ENCODE data around the gene SAFB.

The SAFB gene

DNA sequence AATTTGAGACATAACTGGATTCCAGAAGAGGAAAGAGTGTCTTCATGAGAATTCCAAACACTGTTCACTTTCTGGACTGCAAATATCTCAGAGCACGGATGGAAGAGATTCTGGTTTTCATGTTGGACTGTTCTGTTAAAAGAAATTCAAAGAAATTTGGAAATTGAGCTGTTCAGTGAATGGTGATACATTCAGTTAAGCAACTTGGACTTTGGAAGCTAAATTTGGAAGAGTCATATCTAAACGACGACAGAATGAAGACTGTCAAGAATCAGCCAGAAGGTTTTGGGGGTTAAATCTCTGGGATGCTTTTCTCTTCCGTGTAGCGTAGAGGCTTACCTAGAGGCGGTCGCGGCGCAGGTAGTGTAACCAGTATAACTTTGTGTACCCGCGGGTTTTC lies 25.6 kb downstream of the SAFB start:
- TF ChIP-seq ZFX (IDR thresholded peaks at IDR 0.05): no peak
- TF ChIP-seq, protein P1, sequence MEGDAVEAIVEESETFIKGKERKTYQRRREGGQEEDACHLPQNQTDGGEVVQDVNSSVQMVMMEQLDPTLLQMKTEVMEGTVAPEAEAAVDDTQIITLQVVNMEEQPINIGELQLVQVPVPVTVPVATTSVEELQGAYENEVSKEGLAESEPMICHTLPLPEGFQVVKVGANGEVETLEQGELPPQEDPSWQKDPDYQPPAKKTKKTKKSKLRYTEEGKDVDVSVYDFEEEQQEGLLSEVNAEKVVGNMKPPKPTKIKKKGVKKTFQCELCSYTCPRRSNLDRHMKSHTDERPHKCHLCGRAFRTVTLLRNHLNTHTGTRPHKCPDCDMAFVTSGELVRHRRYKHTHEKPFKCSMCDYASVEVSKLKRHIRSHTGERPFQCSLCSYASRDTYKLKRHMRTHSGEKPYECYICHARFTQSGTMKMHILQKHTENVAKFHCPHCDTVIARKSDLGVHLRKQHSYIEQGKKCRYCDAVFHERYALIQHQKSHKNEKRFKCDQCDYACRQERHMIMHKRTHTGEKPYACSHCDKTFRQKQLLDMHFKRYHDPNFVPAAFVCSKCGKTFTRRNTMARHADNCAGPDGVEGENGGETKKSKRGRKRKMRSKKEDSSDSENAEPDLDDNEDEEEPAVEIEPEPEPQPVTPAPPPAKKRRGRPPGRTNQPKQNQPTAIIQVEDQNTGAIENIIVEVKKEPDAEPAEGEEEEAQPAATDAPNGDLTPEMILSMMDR (conservative IDR thresholded peaks at IDR 0.05): no peak
- H3K27ac ChIP-seq: no peak overlapping the region

DNA sequence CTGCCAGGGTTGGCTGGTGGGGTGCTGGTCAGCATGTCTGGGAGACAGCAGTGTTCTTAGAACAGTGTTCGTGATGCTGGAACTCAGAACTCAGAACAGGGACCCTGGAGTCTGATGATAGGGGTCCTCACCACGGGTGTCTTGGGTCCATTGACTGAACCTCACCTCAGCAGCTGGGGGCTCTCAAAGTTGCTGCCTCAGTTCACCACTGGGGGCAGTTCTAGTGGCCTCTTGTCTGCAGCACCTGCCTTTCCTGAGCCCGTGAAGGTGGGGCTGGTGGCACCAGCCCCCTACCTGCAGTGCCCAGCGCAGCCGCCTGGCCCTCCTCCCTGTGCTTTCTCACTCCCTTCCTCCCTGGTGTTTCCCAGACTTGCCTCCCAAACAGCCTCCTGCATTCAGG lies 28.5 kb downstream of the SAFB start:
- no peak for TF ChIP-seq ZFX (IDR thresholded peaks at IDR 0.05)
- TF ChIP-seq, protein P1 (conservative IDR thresholded peaks at IDR 0.05): no peak
- no peak overlapping the region for H3K27ac ChIP-seq

DNA sequence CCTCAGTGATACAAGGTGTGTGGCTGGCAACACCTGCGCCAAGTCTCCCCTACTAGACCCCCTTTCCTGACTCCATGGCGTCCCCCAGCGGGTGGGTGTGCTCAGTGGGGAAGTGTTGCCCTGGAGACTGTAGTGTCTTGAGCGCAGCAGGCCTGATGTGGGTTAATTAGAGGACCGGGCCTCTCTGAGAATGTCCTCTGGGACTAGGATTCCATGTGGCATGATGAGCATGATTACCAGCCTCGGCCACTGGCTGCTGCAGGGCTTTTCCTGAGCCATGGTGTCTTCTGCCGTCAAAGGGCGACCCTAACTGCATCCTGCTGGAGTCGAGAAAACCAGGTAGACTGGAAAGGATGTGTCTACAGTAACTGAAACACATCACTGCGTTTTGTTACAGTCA lies 29.4 kb downstream of the SAFB start:
- no peak overlapping the region for H3K27ac ChIP-seq
- TF ChIP-seq, protein P1 (conservative IDR thresholded peaks at IDR 0.05): no peak
- TF ChIP-seq ZFX (IDR thresholded peaks at IDR 0.05): no peak

DNA sequence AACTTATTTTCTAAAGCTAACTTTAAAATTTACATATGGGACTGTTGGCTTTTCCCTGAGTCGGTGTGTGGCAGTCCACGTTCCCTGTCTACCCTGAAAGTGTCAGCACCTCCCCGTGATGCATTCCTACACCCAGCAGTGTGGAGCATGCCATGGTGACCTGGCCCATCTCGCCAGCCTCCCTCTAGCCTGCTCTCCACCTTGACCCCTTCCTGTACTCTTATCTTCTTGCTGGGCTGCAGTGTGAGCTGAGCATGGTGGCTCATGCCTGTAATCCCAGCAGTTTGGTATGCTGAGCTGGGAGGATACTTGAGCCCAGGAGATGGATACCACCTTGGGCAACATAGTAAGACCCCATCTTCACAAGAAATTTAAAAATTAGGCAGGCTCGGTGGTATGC lies 32.0 kb downstream of the SAFB start:
- H3K27ac ChIP-seq: no peak overlapping the region
- TF ChIP-seq ZFX (IDR thresholded peaks at IDR 0.05): no peak
- TF ChIP-seq, protein P1 (conservative IDR thresholded peaks at IDR 0.05): no peak

DNA sequence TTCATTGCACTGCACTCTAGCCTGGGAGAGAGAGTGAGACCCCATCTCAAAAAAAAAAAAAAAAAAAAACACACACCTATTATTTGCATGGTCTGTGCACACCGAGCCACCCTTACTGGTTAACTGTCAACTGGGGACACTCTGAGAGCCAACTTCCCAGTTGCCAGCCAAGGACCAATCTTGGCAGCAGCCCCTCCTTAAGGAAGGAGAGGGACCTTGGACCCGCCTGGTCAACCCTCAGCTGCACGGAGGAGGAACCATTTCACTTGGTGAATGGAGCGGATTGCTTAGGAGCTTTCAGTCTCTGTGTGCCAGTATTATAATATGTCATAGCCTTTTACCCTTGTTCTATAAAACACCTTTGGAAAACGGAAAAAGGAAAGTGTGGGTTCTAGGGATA lies 32.5 kb downstream of the SAFB start:
- TF ChIP-seq, protein P1 (conservative IDR thresholded peaks at IDR 0.05): no peak
- no peak for TF ChIP-seq ZFX (IDR thresholded peaks at IDR 0.05)
- no peak overlapping the region for H3K27ac ChIP-seq

DNA sequence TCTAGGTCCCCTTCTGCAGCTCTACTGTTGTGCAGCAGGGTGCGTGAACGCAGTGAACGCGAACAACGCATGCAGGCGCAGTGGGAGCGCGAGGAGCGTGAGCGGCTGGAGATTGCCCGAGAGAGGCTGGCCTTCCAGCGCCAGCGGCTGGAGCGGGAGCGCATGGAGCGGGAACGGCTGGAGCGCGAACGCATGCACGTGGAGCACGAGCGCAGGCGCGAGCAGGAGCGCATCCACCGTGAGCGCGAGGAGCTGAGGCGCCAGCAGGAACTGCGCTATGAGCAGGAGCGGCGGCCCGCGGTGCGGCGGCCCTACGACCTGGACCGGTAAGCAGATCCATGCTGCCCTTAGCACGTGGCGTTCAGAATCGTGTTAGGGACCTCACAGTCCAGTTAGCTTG lies 38.6 kb downstream of the SAFB start:
- H3K27ac ChIP-seq: no peak overlapping the region
- no peak for TF ChIP-seq ZFX (IDR thresholded peaks at IDR 0.05)
- TF ChIP-seq, protein P1 (conservative IDR thresholded peaks at IDR 0.05): no peak

DNA sequence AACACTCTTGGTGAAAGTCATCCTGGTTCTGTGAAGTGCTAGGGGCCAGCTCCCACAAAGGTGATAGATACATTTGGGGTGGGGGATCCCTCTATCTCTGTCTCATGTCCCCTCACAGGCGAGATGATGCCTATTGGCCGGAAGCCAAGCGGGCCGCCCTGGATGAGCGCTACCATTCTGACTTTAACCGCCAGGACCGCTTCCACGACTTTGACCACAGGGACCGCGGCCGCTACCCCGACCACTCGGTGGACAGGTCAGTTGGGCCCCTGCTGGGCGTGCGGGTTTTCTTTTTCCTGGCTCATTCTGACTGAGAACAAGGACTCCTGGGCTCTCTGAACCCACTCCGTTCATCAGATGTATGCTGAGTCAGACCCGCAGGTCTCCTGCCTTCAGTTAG lies 41.0 kb downstream of the SAFB start:
- no peak for TF ChIP-seq ZFX (IDR thresholded peaks at IDR 0.05)
- TF ChIP-seq, protein P1 (conservative IDR thresholded peaks at IDR 0.05): no peak
- no peak overlapping the region for H3K27ac ChIP-seq
